Breast epithelium (tissue), 3 donors: ENCODE measurements around the gene KHSRP.

Experiments
- POLR2A ChIP-seq: fragments of 450-650 bp; IDR thresholded peaks from one replicate; pipeline ENCODE4 v1.6.1; 2016; ENCODE audit warnings: antibody characterized with exemption, mild to moderate bottlenecking, moderate library complexity
- POLR2AphosphoS5 ChIP-seq, 3 donors: sonication (generic); formaldehyde crosslinking; IDR thresholded peaks; one replicate each; pipeline ENCODE4 v1.6.1; 2017; ENCODE audit warnings: antibody characterized with exemption in 3 of 3
- TF ChIP-seq, protein P1 (sequence below), 3 donors: fragments of 450-650 bp; IDR thresholded peaks; one replicate each; pipeline ENCODE4 v1.5.1; 2016 to 2017; ENCODE audit warnings: antibody characterized with exemption in 3 of 3, mild to moderate bottlenecking in 3 of 3, moderate library complexity in 3 of 3

DNA sequence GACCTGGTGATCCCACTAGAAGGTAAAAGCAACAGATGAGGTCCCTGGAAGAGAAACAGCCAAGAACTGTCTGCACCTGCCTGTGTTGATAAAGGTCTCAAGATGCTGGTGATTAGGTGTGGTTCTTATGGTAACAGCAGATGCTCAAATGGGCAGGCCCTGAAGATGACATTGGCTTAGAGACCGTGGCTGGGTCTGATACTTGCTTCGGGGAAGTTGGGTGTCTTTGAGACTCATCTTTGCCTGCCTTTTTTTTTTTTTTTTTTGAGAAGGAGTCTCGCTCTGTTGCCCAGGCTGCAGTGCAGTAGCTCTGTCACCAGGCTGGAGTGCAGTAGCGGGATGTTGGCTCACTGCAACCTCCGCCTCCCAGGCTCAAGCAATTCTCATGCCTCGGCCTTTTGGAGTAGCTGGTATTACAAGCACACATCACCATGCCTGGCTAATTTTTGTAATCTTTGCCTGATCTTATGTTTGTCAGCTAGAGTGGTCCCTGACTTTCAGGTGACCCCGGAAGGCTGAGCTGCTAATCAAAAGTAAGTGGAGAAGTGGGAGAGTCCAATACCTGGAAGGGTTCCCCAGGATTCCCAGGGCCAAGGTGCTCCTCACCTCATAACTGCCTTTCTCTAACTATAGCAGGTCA lies 27.1 kb upstream of the KHSRP start:
- TF ChIP-seq, protein P1, sequence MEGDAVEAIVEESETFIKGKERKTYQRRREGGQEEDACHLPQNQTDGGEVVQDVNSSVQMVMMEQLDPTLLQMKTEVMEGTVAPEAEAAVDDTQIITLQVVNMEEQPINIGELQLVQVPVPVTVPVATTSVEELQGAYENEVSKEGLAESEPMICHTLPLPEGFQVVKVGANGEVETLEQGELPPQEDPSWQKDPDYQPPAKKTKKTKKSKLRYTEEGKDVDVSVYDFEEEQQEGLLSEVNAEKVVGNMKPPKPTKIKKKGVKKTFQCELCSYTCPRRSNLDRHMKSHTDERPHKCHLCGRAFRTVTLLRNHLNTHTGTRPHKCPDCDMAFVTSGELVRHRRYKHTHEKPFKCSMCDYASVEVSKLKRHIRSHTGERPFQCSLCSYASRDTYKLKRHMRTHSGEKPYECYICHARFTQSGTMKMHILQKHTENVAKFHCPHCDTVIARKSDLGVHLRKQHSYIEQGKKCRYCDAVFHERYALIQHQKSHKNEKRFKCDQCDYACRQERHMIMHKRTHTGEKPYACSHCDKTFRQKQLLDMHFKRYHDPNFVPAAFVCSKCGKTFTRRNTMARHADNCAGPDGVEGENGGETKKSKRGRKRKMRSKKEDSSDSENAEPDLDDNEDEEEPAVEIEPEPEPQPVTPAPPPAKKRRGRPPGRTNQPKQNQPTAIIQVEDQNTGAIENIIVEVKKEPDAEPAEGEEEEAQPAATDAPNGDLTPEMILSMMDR (IDR thresholded peaks at IDR 0.05), result no peak
- TF ChIP-seq POLR2A, result no peak
- no peak for TF ChIP-seq POLR2AphosphoS5 (IDR thresholded peaks at IDR 0.05)
